Liver (tissue), 9 donors: ENCODE data around the gene CIB2. TPM values are rescaled to one million over a fixed set of nuclear protein-coding genes. Genes with fewer than 3 reads are reported as not detected.

ENCODE experiments used
- DNase-seq: peaks from one replicate; pipeline ENCODE4 v3.0.0-alpha.2; 2017; ENCODE audit warnings: low spot score
- H3K27ac ChIP-seq, 2 donors: one replicate each; pipeline ENCODE4 v1.7.0; 2013; ENCODE audit warnings: inconsistent platforms in 2 of 2, low read length in 2 of 2, control low read depth in 1 of 2, low read depth in 1 of 2, mild to moderate bottlenecking in 1 of 2
- H3K27me3 ChIP-seq, 4 donors: one replicate each; pipeline versions ENCODE4 v1.6.1 to v1.7.0; 2013; ENCODE audit warnings: low read length in 3 of 4, inconsistent platforms in 1 of 4, mild to moderate bottlenecking in 1 of 4, moderate library complexity in 1 of 4; ENCODE audit not compliant: control insufficient read depth in 4 of 4, insufficient read depth in 4 of 4
- H3K36me3 ChIP-seq, 4 donors: one replicate each; pipeline versions ENCODE4 v1.6.1 to v1.7.0; 2013; ENCODE audit warnings: low read length in 3 of 4, mild to moderate bottlenecking in 3 of 4, low read depth in 1 of 4, moderate library complexity in 1 of 4; ENCODE audit not compliant: control insufficient read depth in 4 of 4, insufficient read depth in 3 of 4
- H3K4me1 ChIP-seq, 4 donors: one replicate each; pipeline versions ENCODE4 v1.6.1 to v1.7.0; 2013; ENCODE audit warnings: low read length in 3 of 4, mild to moderate bottlenecking in 3 of 4, moderate library complexity in 1 of 4; ENCODE audit not compliant: control insufficient read depth in 4 of 4, insufficient read depth in 4 of 4
- H3K4me3 ChIP-seq, 3 donors: one replicate each; pipeline versions ENCODE4 v1.6.1 to v1.7.0; 2013; ENCODE audit warnings: low read length in 3 of 3, control low read depth in 1 of 3, low read depth in 1 of 3, mild to moderate bottlenecking in 1 of 3
- H3K9ac ChIP-seq, 2 donors: one replicate each; pipeline ENCODE4 v1.7.0; 2013; ENCODE audit warnings: low read length in 2 of 2, mild to moderate bottlenecking in 2 of 2, moderate library complexity in 2 of 2, control low read depth in 1 of 2, low read depth in 1 of 2
- H3K9me3 ChIP-seq, 4 donors: one replicate each; pipeline versions ENCODE4 v1.6.1 to v1.7.0; 2013; ENCODE audit warnings: low read length in 3 of 4; ENCODE audit not compliant: control insufficient read depth in 4 of 4
- EGR1 ChIP-seq, 2 donors: IDR thresholded peaks; 2 replicates each; pipeline ENCODE4 v1.6.1; 2016 to 2018; ENCODE audit warnings: antibody characterized with exemption in 2 of 2, low read depth in 2 of 2
- FOXA1 ChIP-seq: IDR thresholded peaks from 2 replicates; pipeline ENCODE4 v1.6.1; 2016; ENCODE audit warnings: antibody characterized with exemption
- GABPA ChIP-seq, 2 donors: IDR thresholded peaks in 1 of 2; conservative IDR thresholded peaks in 1 of 2; 2 replicates each; pipeline ENCODE4 v1.6.1; 2016; ENCODE audit warnings: antibody characterized with exemption in 2 of 2, mild to moderate bottlenecking in 1 of 2, moderate library complexity in 1 of 2
- HNF4G ChIP-seq: IDR thresholded peaks from 2 replicates; pipeline ENCODE4 v1.6.1; 2016; ENCODE audit warnings: antibody characterized with exemption
- JUND ChIP-seq, 2 donors: IDR thresholded peaks; 2 replicates each; pipeline ENCODE4 v1.6.1; 2016; ENCODE audit warnings: antibody characterized with exemption in 2 of 2
- NR2F2 ChIP-seq: IDR thresholded peaks from 2 replicates; pipeline ENCODE4 v1.6.1; 2016; ENCODE audit warnings: antibody characterized with exemption
- RXRA ChIP-seq, 2 donors: IDR thresholded peaks; 2 replicates each; pipeline ENCODE4 v1.6.1; 2017 to 2018; ENCODE audit warnings: antibody characterized with exemption in 2 of 2, mild to moderate bottlenecking in 1 of 2
- SP1 ChIP-seq: IDR thresholded peaks from 2 replicates; pipeline ENCODE4 v1.6.1; 2018; ENCODE audit warnings: antibody characterized with exemption, mild to moderate bottlenecking
- TAF1 ChIP-seq: conservative IDR thresholded peaks from 2 replicates; pipeline ENCODE4 v1.6.1; 2016; ENCODE audit warnings: antibody characterized with exemption, mild to moderate bottlenecking
- YY1 ChIP-seq: IDR thresholded peaks from 2 replicates; pipeline ENCODE4 v1.6.1; 2016; ENCODE audit warnings: antibody characterized with exemption, mild to moderate bottlenecking
- ZBTB33 ChIP-seq: IDR thresholded peaks from 2 replicates; pipeline ENCODE4 v1.6.1; 2016; ENCODE audit warnings: antibody characterized with exemption
- WGBS: extraction: QIAGEN DNeasy Blood & Tissue Kit; methylation state at CpG from one replicate; pipeline ENCODE4 v1.1.7; 2013; 5-methylcytosine and 5-hydroxymethylcytosine counted together
- polyA plus RNA-seq, 2 donors: library from polyadenylated mRNA; stranded (reverse) in 1 of 2; unstranded in 1 of 2; fragments of 200-250 nt in 1 of 2; fragments of >200 nt in 1 of 2; fragmentation: Nextera tagmentation in 1 of 2; extraction: Ambion mirVana in 1 of 2; gene quantifications; one replicate each; pipeline versions ENCODE4 v1.2.1 to v1.2.3, GENCODE V29; 2013 to 2015
- total RNA-seq, 2 donors: library from RNA; depleted of rRNA; stranded (reverse); fragments of >200 nt; gene quantifications; one replicate each; pipeline ENCODE4 v1.2.3, GENCODE V29; 2014
- TF ChIP-seq, protein P1 (sequence below): IDR thresholded peaks from 2 replicates; pipeline ENCODE4 v1.6.1; 2016; ENCODE audit warnings: antibody characterized with exemption
- TF ChIP-seq, protein P2 (sequence below): IDR thresholded peaks from 2 replicates; pipeline ENCODE4 v1.6.1; 2016; ENCODE audit warnings: antibody characterized with exemption
- TF ChIP-seq, protein P3 (sequence below): fragments of 150-350 bp; IDR thresholded peaks from 2 replicates; pipeline ENCODE4 v1.5.1; 2017; ENCODE audit warnings: improper control_type of control experiment, low read depth, low read length; ENCODE audit not compliant: missing input control
- donor health status: healthy.
- donor health status: healthy.
- donor health status: healthy.
- donor health status: healthy.
- donor health status: healthy.

CIB2 gene
- total and polyA plus RNA-seq, 4 donors = 0.25 to 2.2 (median 0.53) TPM

DNA sequence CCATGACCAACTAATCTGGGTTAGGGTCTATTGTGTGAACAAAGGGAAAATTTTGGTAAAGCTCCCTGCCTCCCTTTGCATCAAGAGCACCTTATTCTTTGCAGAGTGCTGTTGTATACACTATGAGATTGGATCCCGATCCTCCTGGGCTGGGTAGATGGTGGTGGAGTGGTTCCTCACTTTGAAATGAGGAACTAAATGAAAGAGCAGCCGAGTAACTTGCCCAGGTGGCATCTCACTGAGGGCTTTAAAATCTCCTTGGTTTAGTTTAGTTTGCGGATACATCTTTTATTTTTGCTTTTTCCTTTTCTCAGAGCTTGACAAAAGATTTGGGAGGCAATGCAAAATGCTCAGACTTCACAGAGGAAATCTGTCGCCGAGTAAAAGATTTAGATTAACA, 37.4 kb upstream of the CIB2 start:
- Histone ChIP-seq H3K36me3 (peaks cover 13 to 70% (median 41%) of the 10 kb centered on the region in 4 donors), H3K9me3 (peaks cover 0 to 2% (median 0%) of the 10 kb centered on the region in 4 donors), H3K9ac (no peak overlapping the region), H3K27me3 (no peaks in the 10 kb centered on the region), H3K4me3 (no peak overlapping the region), H3K27ac (no peak overlapping the region), H3K4me1 (no peaks in the 10 kb centered on the region)
- no peak for DNase-seq
- TF ChIP-seq, protein P1, sequence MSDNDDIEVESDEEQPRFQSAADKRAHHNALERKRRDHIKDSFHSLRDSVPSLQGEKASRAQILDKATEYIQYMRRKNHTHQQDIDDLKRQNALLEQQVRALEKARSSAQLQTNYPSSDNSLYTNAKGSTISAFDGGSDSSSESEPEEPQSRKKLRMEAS = no peak
- TF ChIP-seq JUND (IDR thresholded peaks at IDR 0.05) = no peak
- WGBS = 79% methylated on average over 5 of the region's 5 CpGs

GRCh38 chr15:78167227-78167888, 36.1 kb upstream of the CIB2 start:
- DNase-seq = no peak
- 91% methylated on average over 10 of the region's 10 CpGs for WGBS
- Histone ChIP-seq H3K36me3 (peaks cover 13 to 70% (median 45%) of the 10 kb centered on the region in 4 donors), H3K9ac (no peak overlapping the region), H3K4me1 (no peaks in the 10 kb centered on the region), H3K27ac (no peak overlapping the region), H3K27me3 (no peaks in the 10 kb centered on the region), H3K9me3 (peaks cover 0 to 2% (median 0%) of the 10 kb centered on the region in 4 donors), H3K4me3 (no peak overlapping the region)
- TF ChIP-seq NR2F2 (no peak), SP1 (no peak), RXRA (IDR thresholded peaks at IDR 0.05) (no peak), GABPA (IDR thresholded peaks at IDR 0.05 in 1 of 2, conservative IDR thresholded peaks at IDR 0.05 in 1 of 2) (no peak), EGR1 (IDR thresholded peaks at IDR 0.05; ENCODE audit: low read depth in 2 of 2) (no peak), HNF4G (no peak), FOXA1 (no peak), TAF1 (no peak), ZBTB33 (no peak), YY1 (no peak)
- TF ChIP-seq, protein P2, sequence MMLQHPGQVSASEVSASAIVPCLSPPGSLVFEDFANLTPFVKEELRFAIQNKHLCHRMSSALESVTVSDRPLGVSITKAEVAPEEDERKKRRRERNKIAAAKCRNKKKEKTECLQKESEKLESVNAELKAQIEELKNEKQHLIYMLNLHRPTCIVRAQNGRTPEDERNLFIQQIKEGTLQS = no peak
- TF ChIP-seq, protein P1 = no peak

DNA sequence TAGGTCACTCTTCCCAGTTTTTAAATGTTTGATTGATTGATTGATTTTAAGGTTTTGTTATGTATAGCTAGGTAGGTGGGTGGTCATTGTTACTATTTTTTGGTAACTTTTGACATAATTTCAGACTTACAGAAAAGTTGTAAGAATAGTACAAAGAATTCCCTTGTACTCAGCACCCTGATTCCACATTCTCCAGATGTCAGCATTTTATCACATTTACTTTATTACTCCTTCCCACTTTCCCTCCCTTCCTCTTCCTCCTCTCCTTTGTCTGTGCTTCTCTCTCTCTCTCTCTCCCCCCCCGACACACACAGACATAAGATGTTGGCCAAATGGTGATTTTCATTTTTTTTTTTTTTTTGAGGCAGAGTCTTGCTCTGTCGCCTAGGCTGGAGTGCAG, 32.8 kb upstream of the CIB2 start:
- TF ChIP-seq YY1 (no peak), JUND (IDR thresholded peaks at IDR 0.05) (no peak), SP1 (no peak), FOXA1 (no peak), ZBTB33 (no peak), HNF4G (no peak)
- TF ChIP-seq, protein P3, sequence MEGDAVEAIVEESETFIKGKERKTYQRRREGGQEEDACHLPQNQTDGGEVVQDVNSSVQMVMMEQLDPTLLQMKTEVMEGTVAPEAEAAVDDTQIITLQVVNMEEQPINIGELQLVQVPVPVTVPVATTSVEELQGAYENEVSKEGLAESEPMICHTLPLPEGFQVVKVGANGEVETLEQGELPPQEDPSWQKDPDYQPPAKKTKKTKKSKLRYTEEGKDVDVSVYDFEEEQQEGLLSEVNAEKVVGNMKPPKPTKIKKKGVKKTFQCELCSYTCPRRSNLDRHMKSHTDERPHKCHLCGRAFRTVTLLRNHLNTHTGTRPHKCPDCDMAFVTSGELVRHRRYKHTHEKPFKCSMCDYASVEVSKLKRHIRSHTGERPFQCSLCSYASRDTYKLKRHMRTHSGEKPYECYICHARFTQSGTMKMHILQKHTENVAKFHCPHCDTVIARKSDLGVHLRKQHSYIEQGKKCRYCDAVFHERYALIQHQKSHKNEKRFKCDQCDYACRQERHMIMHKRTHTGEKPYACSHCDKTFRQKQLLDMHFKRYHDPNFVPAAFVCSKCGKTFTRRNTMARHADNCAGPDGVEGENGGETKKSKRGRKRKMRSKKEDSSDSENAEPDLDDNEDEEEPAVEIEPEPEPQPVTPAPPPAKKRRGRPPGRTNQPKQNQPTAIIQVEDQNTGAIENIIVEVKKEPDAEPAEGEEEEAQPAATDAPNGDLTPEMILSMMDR = no peak
- H3K9me3 ChIP-seq = no peaks in the 10 kb centered on the region
- no peaks in the 10 kb centered on the region for H3K4me1 ChIP-seq
- DNase-seq = no peak
- no peak overlapping the region for H3K9ac ChIP-seq
- H3K4me3 ChIP-seq = no peak overlapping the region
- 92% methylated on average over 2 of the region's 2 CpGs for WGBS
- H3K36me3 ChIP-seq = peaks cover 19 to 62% (median 45%) of the 10 kb centered on the region in 4 donors
- H3K27me3 ChIP-seq = no peaks in the 10 kb centered on the region
- no peak overlapping the region for H3K27ac ChIP-seq
